ENCODE measurements around the gene NTN4.

The NTN4 gene

GRCh38 chr12:95721320-95721719, 69.2 kb downstream of the NTN4 start:
- POLR2A ChIA-PET: no interaction called here
- H3K4me3 ChIP-seq (ENCODE audit: low read depth, low read length): no peak overlapping the region
- DNase-seq (ENCODE audit: low read depth, low spot score): no peak
- CTCF ChIA-PET: interaction anchor here (1.0 to 1.6 kb wide), 3 partner anchors 12 to 93 kb away, joined by 3 to 6 read pairs (median 3); no protein-coding TSS in a partner anchor
- TF ChIP-seq, protein P1, sequence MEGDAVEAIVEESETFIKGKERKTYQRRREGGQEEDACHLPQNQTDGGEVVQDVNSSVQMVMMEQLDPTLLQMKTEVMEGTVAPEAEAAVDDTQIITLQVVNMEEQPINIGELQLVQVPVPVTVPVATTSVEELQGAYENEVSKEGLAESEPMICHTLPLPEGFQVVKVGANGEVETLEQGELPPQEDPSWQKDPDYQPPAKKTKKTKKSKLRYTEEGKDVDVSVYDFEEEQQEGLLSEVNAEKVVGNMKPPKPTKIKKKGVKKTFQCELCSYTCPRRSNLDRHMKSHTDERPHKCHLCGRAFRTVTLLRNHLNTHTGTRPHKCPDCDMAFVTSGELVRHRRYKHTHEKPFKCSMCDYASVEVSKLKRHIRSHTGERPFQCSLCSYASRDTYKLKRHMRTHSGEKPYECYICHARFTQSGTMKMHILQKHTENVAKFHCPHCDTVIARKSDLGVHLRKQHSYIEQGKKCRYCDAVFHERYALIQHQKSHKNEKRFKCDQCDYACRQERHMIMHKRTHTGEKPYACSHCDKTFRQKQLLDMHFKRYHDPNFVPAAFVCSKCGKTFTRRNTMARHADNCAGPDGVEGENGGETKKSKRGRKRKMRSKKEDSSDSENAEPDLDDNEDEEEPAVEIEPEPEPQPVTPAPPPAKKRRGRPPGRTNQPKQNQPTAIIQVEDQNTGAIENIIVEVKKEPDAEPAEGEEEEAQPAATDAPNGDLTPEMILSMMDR (IDR thresholded peaks at IDR 0.05; ENCODE audit: insufficient read depth, low read length, missing control alignments): no peak

DNA sequence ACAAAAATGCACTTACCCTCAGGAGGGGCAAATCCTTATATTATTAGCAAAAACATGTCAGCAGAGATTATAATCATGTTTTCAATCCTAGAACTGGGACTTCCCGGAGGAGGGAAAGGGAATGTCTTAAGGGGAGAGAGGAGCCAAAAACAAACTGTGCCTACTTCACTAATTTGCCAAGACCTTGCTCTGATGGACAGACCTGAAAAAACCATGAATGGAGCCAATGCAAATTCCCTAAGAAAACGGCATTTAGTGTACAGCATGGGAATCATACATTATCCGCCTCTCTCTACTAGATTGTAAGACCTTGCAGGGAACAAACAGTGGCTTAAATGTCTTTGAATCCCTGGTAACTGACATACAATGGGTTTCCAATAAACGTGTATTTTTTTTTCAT, 70.4 kb downstream of the NTN4 start:
- POLR2A ChIA-PET: no interaction called here
- no peak overlapping the region for H3K4me3 ChIP-seq (ENCODE audit: low read depth, low read length)
- TF ChIP-seq, protein P1 (IDR thresholded peaks at IDR 0.05; ENCODE audit: insufficient read depth, low read length, missing control alignments): no peak
- CTCF ChIA-PET: interaction anchor here (0.8 to 1.8 kb wide), 4 partner anchors 11 to 64 kb away, joined by 3 to 7 read pairs (median 5); no protein-coding TSS in a partner anchor
- no peak for DNase-seq (ENCODE audit: low read depth, low spot score)

- TF ChIP-seq, protein P1 (IDR thresholded peaks at IDR 0.05; ENCODE audit: insufficient read depth, low read length, missing control alignments): no peak
- ChIA-PET CTCF (interaction anchor here (1.2 to 1.7 kb wide), 2 partner anchors 8 to 10 kb away, joined by 5 to 6 read pairs; no protein-coding TSS in a partner anchor), POLR2A (no interaction called here)
Observed at GRCh38 chr12:95718772-95719171, 71.8 kb downstream of the NTN4 start.

GRCh38 chr12:95718006-95718431, 72.5 kb downstream of the NTN4 start:
- CTCF ChIA-PET: interaction anchor here (0.9 to 1.7 kb wide), 4 partner anchors 9 to 14 kb away, joined by 3 to 6 read pairs (median 4); no protein-coding TSS in a partner anchor
- H3K4me3 ChIP-seq (ENCODE audit: low read depth, low read length): no peak overlapping the region
- TF ChIP-seq, protein P1 (IDR thresholded peaks at IDR 0.05; ENCODE audit: insufficient read depth, low read length, missing control alignments): no peak
- POLR2A ChIA-PET: no interaction called here
- no peak for DNase-seq (ENCODE audit: low read depth, low spot score)

More at GRCh38 chr12:95718772-95719171, 71.8 kb downstream of the NTN4 start:
- H3K4me3 ChIP-seq (ENCODE audit: low read depth, low read length): no peak overlapping the region
- no peak for DNase-seq (ENCODE audit: low read depth, low spot score)

- POLR2A ChIA-PET: no interaction called here
Observed at GRCh38 chr12:95717316-95717928, 73.1 kb downstream of the NTN4 start.

DNA sequence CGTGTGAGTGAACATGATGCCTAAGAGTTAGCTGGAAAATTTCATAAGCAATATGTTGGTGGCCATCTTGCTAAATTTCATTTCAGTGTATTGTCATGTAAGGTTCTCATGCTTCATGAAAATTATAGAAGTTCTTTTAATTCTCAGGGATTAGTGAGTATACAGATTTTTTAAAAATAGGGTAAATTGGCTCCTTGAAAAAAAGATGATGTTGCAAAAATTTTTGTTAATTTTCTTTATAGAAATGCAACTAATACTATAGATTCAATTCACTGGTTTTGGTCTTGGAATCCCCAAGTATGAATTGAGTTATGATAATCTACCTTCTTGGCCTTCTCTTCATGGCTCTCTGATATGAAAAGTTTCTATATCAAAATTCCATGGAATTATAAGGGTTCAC, 75.4 kb downstream of the NTN4 start:
- CTCF ChIA-PET: no interaction called here

More at GRCh38 chr12:95717316-95717928, 73.1 kb downstream of the NTN4 start:
- CTCF ChIA-PET: interaction anchor here (0.9 to 1.7 kb wide), 5 partner anchors 9 to 183 kb away, joined by 3 to 6 read pairs (median 3); no protein-coding TSS in a partner anchor
- H3K4me3 ChIP-seq (ENCODE audit: low read depth, low read length): no peak overlapping the region
- TF ChIP-seq, protein P1 (IDR thresholded peaks at IDR 0.05; ENCODE audit: insufficient read depth, low read length, missing control alignments): no peak
- DNase-seq (ENCODE audit: low read depth, low spot score): no peak

More for the DNA sequence above, 75.4 kb downstream of the NTN4 start:
- no peak for DNase-seq (ENCODE audit: low read depth, low spot score)
- POLR2A ChIA-PET: no interaction called here
- no peak overlapping the region for H3K4me3 ChIP-seq (ENCODE audit: low read depth, low read length)
- TF ChIP-seq, protein P1 (IDR thresholded peaks at IDR 0.05; ENCODE audit: insufficient read depth, low read length, missing control alignments): no peak
